MM.1S (cell line): ENCODE measurements around the gene PTPRR.

Source experiments
- DNase-seq: peaks from one replicate; pipeline ENCODE4 v3.0.0-alpha.2; 2015
- H2AFZ ChIP-seq: fragments of 300-600 bp; sonication (generic); 2 replicates; pipeline ENCODE4 v1.6.0; 2016; ENCODE audit warnings: antibody characterized with exemption, low read length
- H3F3A ChIP-seq: fragments of 300-600 bp; sonication (generic); 2 replicates; pipeline ENCODE4 v1.6.1; 2016; ENCODE audit warnings: mild to moderate bottlenecking, antibody characterized with exemption, low read length, moderate library complexity, mixed read lengths; ENCODE audit not compliant: insufficient read depth
- H3K27ac ChIP-seq: fragments of 300-600 bp; sonication (generic); 2 replicates; pipeline ENCODE4 v1.5.1; 2016; ENCODE audit warnings: mild to moderate bottlenecking, low read length
- H3K27me3 ChIP-seq: fragments of 300-600 bp; sonication (generic); replicated peaks from 2 replicates; pipeline ENCODE4 v1.6.0; 2016; ENCODE audit warnings: low read length; ENCODE audit not compliant: insufficient read depth
- H3K36me3 ChIP-seq: fragments of 300-600 bp; sonication (generic); replicated peaks from 2 replicates; pipeline ENCODE4 v1.6.1; 2016; ENCODE audit warnings: mild to moderate bottlenecking, low read length, mixed read lengths; ENCODE audit not compliant: insufficient read depth
- H3K4me1 ChIP-seq: fragments of 300-600 bp; sonication (generic); 2 replicates; pipeline ENCODE4 v1.6.1; 2016; ENCODE audit warnings: low read length, mixed read lengths
- H3K4me2 ChIP-seq: fragments of 300-600 bp; sonication (generic); 2 replicates; pipeline ENCODE4 v1.6.0; 2016; ENCODE audit warnings: low read depth, low read length
- H3K4me3 ChIP-seq: fragments of 300-600 bp; sonication (generic); 2 replicates; pipeline ENCODE4 v1.5.1; 2016; ENCODE audit warnings: low read length, mixed read lengths
- H3K79me2 ChIP-seq: fragments of 300-600 bp; sonication (generic); 2 replicates; pipeline ENCODE4 v1.6.1; 2016; ENCODE audit warnings: mixed run types, low read length, mixed read lengths
- H3K9ac ChIP-seq: fragments of 300-600 bp; sonication (generic); 2 replicates; pipeline ENCODE4 v1.6.1; 2016; ENCODE audit warnings: low read length, mixed read lengths
- H3K9me2 ChIP-seq: fragments of 300-600 bp; sonication (generic); replicated peaks from 2 replicates; pipeline ENCODE4 v1.6.1; 2016; ENCODE audit warnings: mild to moderate bottlenecking, low read length, mixed read lengths; ENCODE audit not compliant: insufficient read depth
- H3K9me3 ChIP-seq: fragments of 300-600 bp; sonication (generic); replicated peaks from 2 replicates; pipeline ENCODE4 v1.6.1; 2016; ENCODE audit warnings: mild to moderate bottlenecking, low read length, mixed read lengths; ENCODE audit not compliant: insufficient read depth
- H4K20me1 ChIP-seq: fragments of 300-600 bp; sonication (generic); 2 replicates; pipeline ENCODE4 v1.6.1; 2016; ENCODE audit warnings: mild to moderate bottlenecking, low read length, moderate library complexity, mixed read lengths; ENCODE audit not compliant: insufficient read depth
- CTCF ChIP-seq: fragments of 300-600 bp; sonication (generic); IDR thresholded peaks from 2 replicates; pipeline ENCODE4 v1.5.1; 2016; ENCODE audit warnings: antibody characterized with exemption, low read length, mixed read lengths
- EZH2 ChIP-seq: fragments of 300-600 bp; sonication (generic); optimal IDR thresholded peaks from 2 replicates; pipeline ENCODE3; 2017; ENCODE audit warnings: low read depth, mild to moderate bottlenecking, antibody characterized with exemption, low read length, mixed read lengths
- EZH2phosphoT487 ChIP-seq: fragments of 300-600 bp; sonication (generic); IDR thresholded peaks from 2 replicates; pipeline ENCODE4 v1.6.1; 2018; ENCODE audit warnings: antibody characterized with exemption, low read length

The PTPRR gene

GRCh38 chr12:70907412-70907811 is 13.1 kb downstream of the PTPRR start:
- Histone ChIP-seq H3K27me3 (no peaks in the 10 kb centered on the region), H3K4me3 (no peak overlapping the region), H3K79me2 (no peaks in the 10 kb centered on the region), H3K9me2 (no peaks in the 10 kb centered on the region), H3K4me1 (no peaks in the 10 kb centered on the region), H4K20me1 (no peaks in the 10 kb centered on the region), H3F3A (no peaks in the 10 kb centered on the region), H3K36me3 (no peaks in the 10 kb centered on the region), H3K27ac (no peak overlapping the region), H3K9me3 (no peaks in the 10 kb centered on the region), H3K9ac (no peak overlapping the region), H3K4me2 (no peak overlapping the region), H2AFZ (no peak overlapping the region)
- no peak for DNase-seq
- TF ChIP-seq EZH2phosphoT487 (no peak), EZH2 (no peak), CTCF (no peak)

GRCh38 chr12:70895956-70896355 is 24.6 kb downstream of the PTPRR start:
- Histone ChIP-seq H2AFZ (no peak overlapping the region), H3K4me1 (0 out of 2 replicates have a peak, but pooled peaks cover 4% of the 10 kb centered on the region), H3K27ac (no peak overlapping the region), H3K27me3 (no peaks in the 10 kb centered on the region), H3K79me2 (no peaks in the 10 kb centered on the region), H4K20me1 (no peaks in the 10 kb centered on the region), H3K9me2 (no peaks in the 10 kb centered on the region), H3F3A (no peaks in the 10 kb centered on the region), H3K4me3 (no peak overlapping the region), H3K9ac (no peak overlapping the region), H3K4me2 (no peak overlapping the region), H3K9me3 (no peaks in the 10 kb centered on the region), H3K36me3 (no peaks in the 10 kb centered on the region)
- TF ChIP-seq EZH2 (no peak), CTCF (no peak), EZH2phosphoT487 (no peak)
- no peak for DNase-seq

DNA sequence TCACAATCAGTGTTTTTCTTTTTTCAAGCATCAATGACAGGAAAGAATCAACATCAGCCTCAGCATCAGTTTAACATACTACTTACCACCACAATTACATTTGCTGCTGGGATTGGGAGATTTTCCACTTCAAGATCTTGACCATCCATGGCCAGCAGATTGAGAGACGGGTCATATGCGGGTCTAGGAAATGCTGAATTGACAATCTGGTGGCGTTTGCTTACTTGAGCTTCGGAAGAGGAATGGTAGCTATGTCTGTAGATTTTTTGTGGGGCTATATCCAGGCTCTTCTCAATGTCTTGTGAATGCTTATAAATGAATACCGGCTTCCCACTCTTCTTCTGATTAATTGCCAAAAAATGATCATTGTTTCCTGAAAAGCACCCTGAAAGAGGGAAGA is 27.9 kb downstream of the PTPRR start:
- no peak overlapping the region for H3K9ac ChIP-seq
- H2AFZ ChIP-seq = no peak overlapping the region
- DNase-seq = no peak
- no peak overlapping the region for H3K4me3 ChIP-seq
- no peaks in the 10 kb centered on the region for H3K27me3 ChIP-seq
- no peaks in the 10 kb centered on the region for H3K36me3 ChIP-seq
- H4K20me1 ChIP-seq = no peaks in the 10 kb centered on the region
- no peaks in the 10 kb centered on the region for H3K79me2 ChIP-seq
- no peaks in the 10 kb centered on the region for H3K9me2 ChIP-seq
- no peak overlapping the region for H3K4me2 ChIP-seq
- no peak overlapping the region for H3K27ac ChIP-seq
- TF ChIP-seq EZH2phosphoT487 (no peak), EZH2 (no peak), CTCF (no peak)
- no peaks in the 10 kb centered on the region for H3F3A ChIP-seq
- H3K4me1 ChIP-seq = 0 out of 2 replicates have a peak, but pooled peaks cover 4% of the 10 kb centered on the region
- H3K9me3 ChIP-seq = no peaks in the 10 kb centered on the region
